Neural crest cell (in vitro differentiated cells): Measurements from ENCODE around the gene ITGA3. TPM values are rescaled to one million over a fixed set of nuclear protein-coding genes. Genes with fewer than 3 reads are reported as not detected.
A peak's percentile ranks its signal among the peaks of the same experiment; 100 is the strongest.

Experiments used
- DNase-seq: peaks from one replicate; pipeline ENCODE4 v3.0.0; 2021; ENCODE audit warnings: low read depth, mixed read lengths, low spot score
- H3K27ac Mint-ChIP-seq: one replicate; pipeline ENCODE4 v1.8.0; 2021; ENCODE audit warnings: mild to moderate bottlenecking, mixed read lengths; ENCODE audit not compliant: unreplicated experiment
- H3K27me3 Mint-ChIP-seq: 2 replicates; pipeline ENCODE4 v1.8.0; 2021; ENCODE audit warnings: low read depth, mild to moderate bottlenecking, mixed read lengths
- H3K36me3 Mint-ChIP-seq: 2 replicates; pipeline ENCODE4 v1.8.0; 2021; ENCODE audit warnings: low read depth, mild to moderate bottlenecking, mixed read lengths
- H3K4me1 Mint-ChIP-seq: 2 replicates; pipeline ENCODE4 v1.8.0; 2021; ENCODE audit warnings: mixed read lengths
- H3K4me3 Mint-ChIP-seq: one replicate; pipeline ENCODE4 v1.8.0; 2021; ENCODE audit warnings: mild to moderate bottlenecking, mixed read lengths
- H3K9me3 Mint-ChIP-seq: 2 replicates; pipeline ENCODE4 v1.8.0; 2021; ENCODE audit warnings: mixed read lengths
- total RNA-seq: library from RNA; stranded (reverse); gene quantifications from 2 replicates; pipeline ENCODE4 v1.2.1, GENCODE V29; 2021
- TF ChIP-seq, protein P1 (sequence below): fragments of 200-600 bp; sonication (generic); conservative IDR thresholded peaks from 2 replicates; pipeline ENCODE4 v1.5.0; 2021; ENCODE audit warnings: antibody characterized with exemption, mild to moderate bottlenecking

Gene ITGA3
- total RNA-seq, 1 donor from 2014 or later = 4.8 TPM

- Mint-ChIP-seq H3K4me1 (peaks cover 52% of the 10 kb centered on the region), H3K36me3 (no peaks in the 10 kb centered on the region), H3K27me3 (peaks cover 54% of the 10 kb centered on the region), H3K27ac (no peak overlapping the region), H3K4me3 (peak overlapping the region; percentile 51), H3K9me3 (no peaks in the 10 kb centered on the region)
- TF ChIP-seq, protein P1, sequence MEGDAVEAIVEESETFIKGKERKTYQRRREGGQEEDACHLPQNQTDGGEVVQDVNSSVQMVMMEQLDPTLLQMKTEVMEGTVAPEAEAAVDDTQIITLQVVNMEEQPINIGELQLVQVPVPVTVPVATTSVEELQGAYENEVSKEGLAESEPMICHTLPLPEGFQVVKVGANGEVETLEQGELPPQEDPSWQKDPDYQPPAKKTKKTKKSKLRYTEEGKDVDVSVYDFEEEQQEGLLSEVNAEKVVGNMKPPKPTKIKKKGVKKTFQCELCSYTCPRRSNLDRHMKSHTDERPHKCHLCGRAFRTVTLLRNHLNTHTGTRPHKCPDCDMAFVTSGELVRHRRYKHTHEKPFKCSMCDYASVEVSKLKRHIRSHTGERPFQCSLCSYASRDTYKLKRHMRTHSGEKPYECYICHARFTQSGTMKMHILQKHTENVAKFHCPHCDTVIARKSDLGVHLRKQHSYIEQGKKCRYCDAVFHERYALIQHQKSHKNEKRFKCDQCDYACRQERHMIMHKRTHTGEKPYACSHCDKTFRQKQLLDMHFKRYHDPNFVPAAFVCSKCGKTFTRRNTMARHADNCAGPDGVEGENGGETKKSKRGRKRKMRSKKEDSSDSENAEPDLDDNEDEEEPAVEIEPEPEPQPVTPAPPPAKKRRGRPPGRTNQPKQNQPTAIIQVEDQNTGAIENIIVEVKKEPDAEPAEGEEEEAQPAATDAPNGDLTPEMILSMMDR = no peak
- no peak for DNase-seq
Measured at GRCh38 chr17:50053654-50053960, 2.3 kb upstream of the ITGA3 start.

GRCh38 chr17:50055055-50055425, 870 bp upstream of the ITGA3 start:
- peak overlapping the region; percentile 90 for H3K4me3 Mint-ChIP-seq
- no peaks in the 10 kb centered on the region for H3K36me3 Mint-ChIP-seq
- no peaks in the 10 kb centered on the region for H3K9me3 Mint-ChIP-seq
- H3K27me3 Mint-ChIP-seq = peaks cover 57% of the 10 kb centered on the region
- peaks cover 53% of the 10 kb centered on the region for H3K4me1 Mint-ChIP-seq
- TF ChIP-seq, protein P1 = no peak
- H3K27ac Mint-ChIP-seq = no peak overlapping the region
- DNase-seq = no peak

DNA sequence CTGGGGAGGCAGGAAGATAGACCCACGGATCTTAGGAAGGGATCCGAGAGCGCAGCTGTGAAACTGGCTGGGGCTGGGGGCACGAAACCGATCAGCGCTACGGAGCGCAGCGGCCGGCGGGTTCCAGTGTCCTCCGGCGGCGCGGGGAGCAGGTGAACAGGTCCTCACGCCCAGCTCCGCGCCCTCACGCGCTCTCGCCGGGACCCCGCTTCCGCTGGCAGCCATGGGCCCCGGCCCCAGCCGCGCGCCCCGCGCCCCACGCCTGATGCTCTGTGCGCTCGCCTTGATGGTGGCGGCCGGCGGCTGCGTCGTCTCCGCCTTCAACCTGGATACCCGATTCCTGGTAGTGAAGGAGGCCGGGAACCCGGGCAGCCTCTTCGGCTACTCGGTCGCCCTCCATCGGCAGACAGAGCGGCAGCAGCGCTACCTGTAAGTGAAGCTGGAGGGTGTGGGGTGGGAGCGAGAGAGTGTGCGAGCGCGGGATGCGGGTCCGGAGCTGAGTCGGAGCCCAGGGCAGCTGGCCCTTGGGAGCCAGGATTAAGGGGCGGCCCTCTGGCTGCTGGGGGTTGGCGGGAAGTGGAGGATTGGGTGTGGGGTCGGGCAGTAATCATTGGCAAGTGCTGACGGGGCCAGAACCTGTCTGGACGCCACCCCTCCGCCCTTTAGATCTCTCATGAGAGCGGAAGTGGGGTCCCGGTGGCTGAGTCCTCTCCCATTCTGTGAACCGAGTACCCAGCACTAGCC, 479 bp downstream of the ITGA3 start:
- Mint-ChIP-seq H3K4me3 (peak overlapping the region; percentile 90), H3K27ac (no peak overlapping the region), H3K36me3 (no peaks in the 10 kb centered on the region), H3K27me3 (peaks cover 57% of the 10 kb centered on the region), H3K4me1 (peaks cover 50% of the 10 kb centered on the region), H3K9me3 (no peaks in the 10 kb centered on the region)
- TF ChIP-seq, protein P1 = peak; percentile 57
- DNase-seq = peak; percentile 61

DNA sequence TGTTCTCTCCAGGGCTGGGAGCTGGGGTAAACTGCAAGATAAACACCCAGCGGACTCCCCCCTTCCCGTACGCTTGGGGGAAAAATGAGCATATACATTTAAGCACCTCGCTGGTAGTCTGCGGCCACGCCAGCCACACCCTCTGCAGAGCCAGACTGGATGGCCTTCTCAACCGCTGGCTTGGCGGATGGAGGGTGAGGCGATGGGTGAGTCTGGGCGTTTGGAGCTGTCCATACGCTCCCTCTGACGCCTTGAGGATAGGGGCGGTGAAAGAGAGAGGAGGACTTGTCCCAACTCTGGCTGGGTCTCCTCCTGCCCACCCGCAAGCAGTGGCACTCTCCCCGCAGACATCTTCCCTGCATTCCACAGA, 1.0 kb downstream of the ITGA3 start:
- Mint-ChIP-seq H3K4me1 (peaks cover 46% of the 10 kb centered on the region), H3K27me3 (peaks cover 55% of the 10 kb centered on the region), H3K36me3 (no peaks in the 10 kb centered on the region), H3K27ac (no peak overlapping the region), H3K9me3 (no peaks in the 10 kb centered on the region), H3K4me3 (peak overlapping the region; percentile 87)
- DNase-seq = no peak
- TF ChIP-seq, protein P1 = no peak

- TF ChIP-seq, protein P1 = no peak
Measured at GRCh38 chr17:50057521-50057991, 1.6 kb downstream of the ITGA3 start.

More at GRCh38 chr17:50057521-50057991, 1.6 kb downstream of the ITGA3 start:
- Mint-ChIP-seq H3K9me3 (no peaks in the 10 kb centered on the region), H3K27ac (no peak overlapping the region), H3K36me3 (no peaks in the 10 kb centered on the region), H3K4me1 (peaks cover 40% of the 10 kb centered on the region), H3K27me3 (peaks cover 54% of the 10 kb centered on the region), H3K4me3 (peak overlapping the region; percentile 69)
- DNase-seq = no peak
